Thymus (tissue), 11 donors: ENCODE measurements around the gene ZCCHC24. TPM values are rescaled to one million over a fixed set of nuclear protein-coding genes. Genes with fewer than 3 reads are reported as not detected.

Experiments used
- DNase-seq, 9 donors: peaks; one replicate each; pipeline ENCODE4 v3.0.0-alpha.2; 2013; ENCODE audit warnings: low spot score in 9 of 9, low read depth in 6 of 9, missing footprints in 1 of 9
- H3K27ac ChIP-seq, 2 donors: one replicate each; pipeline ENCODE4 v1.5.1; 2013; ENCODE audit warnings: control low read depth in 1 of 2, low read depth in 1 of 2, low read length in 1 of 2, mild to moderate bottlenecking in 1 of 2, moderate library complexity in 1 of 2
- H3K27me3 ChIP-seq, 2 donors: one replicate each; pipeline ENCODE4 v1.5.1; 2013; ENCODE audit warnings: low read length in 1 of 2; ENCODE audit not compliant: control insufficient read depth in 2 of 2, insufficient read depth in 1 of 2
- H3K36me3 ChIP-seq, 2 donors: one replicate each; pipeline ENCODE4 v1.5.1; 2013; ENCODE audit warnings: low read length in 1 of 2, mild to moderate bottlenecking in 1 of 2, moderate library complexity in 1 of 2; ENCODE audit not compliant: control insufficient read depth in 2 of 2, insufficient read depth in 2 of 2
- H3K4me1 ChIP-seq, 2 donors: one replicate each; pipeline ENCODE4 v1.5.1; 2013; ENCODE audit warnings: low read length in 2 of 2; ENCODE audit not compliant: control insufficient read depth in 2 of 2, insufficient read depth in 2 of 2
- H3K4me3 ChIP-seq, 2 donors: one replicate each; pipeline ENCODE4 v1.5.1; 2013; ENCODE audit warnings: low read length in 2 of 2, control low read depth in 1 of 2, mild to moderate bottlenecking in 1 of 2
- H3K9me3 ChIP-seq, 2 donors: one replicate each; pipeline ENCODE4 v1.5.1; 2013; ENCODE audit warnings: low read length in 1 of 2, mild to moderate bottlenecking in 1 of 2; ENCODE audit not compliant: control insufficient read depth in 2 of 2, insufficient read depth in 1 of 2
- WGBS: extraction: QIAGEN DNeasy Blood & Tissue Kit; methylation state at CpG from one replicate; pipeline ENCODE4 v1.1.7; 2013; 5-methylcytosine and 5-hydroxymethylcytosine counted together
- polyA plus RNA-seq: library from polyadenylated mRNA; stranded (reverse); fragments of 200-250 nt; gene quantifications from one replicate; pipeline ENCODE4 v1.2.3, GENCODE V29; 2013
- total RNA-seq: library from RNA; stranded (reverse); fragments of 120-200 nt; gene quantifications from one replicate; pipeline ENCODE4 v1.2.4, GENCODE V29; 2013
- donor health status: healthy.

The ZCCHC24 gene
- total and polyA plus RNA-seq, 2 donors = 1.2 to 5.4 TPM

DNA sequence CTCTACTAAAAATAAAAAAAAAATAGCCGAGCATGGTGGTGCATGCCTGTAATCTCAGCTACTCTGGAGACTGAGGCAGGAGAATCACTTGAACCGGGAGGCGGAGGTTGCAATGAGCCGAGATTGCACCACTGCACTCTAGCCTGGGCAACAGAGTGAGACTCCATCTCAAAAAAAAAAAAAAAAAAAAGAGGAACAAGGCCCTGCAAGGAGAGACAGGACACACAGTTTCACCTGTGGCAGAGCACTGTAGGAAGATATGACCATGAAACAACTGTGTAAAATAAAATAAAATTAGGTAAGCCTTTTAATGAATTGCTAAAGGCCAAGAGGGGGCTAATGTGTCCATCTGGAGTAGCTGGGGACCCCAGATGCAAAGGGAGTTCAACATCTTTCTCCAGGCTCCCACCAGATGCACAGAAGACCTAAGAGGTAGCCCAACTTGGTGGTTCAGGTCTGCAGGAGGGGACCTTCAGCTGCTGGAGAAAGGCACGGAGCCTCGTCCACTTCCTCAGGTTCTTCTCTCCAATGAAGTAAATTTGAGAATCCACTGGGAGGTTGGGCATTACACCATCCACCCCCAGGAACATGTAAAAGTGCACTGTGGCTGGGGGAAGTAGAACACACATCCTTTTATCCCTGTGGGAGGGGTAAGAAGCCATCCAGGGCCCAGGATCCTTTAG, 85.5 kb downstream of the ZCCHC24 start:
- no peak for DNase-seq
- Histone ChIP-seq H3K9me3 (no peaks in the 10 kb centered on the region), H3K27ac (no peak overlapping the region), H3K36me3 (peaks cover 9 to 16% of the 10 kb centered on the region in 2 donors), H3K4me1 (peaks cover 0 to 4% of the 10 kb centered on the region in 2 donors), H3K4me3 (no peak overlapping the region), H3K27me3 (no peaks in the 10 kb centered on the region)
- 96% methylated on average over 6 of the region's 6 CpGs for WGBS

DNA sequence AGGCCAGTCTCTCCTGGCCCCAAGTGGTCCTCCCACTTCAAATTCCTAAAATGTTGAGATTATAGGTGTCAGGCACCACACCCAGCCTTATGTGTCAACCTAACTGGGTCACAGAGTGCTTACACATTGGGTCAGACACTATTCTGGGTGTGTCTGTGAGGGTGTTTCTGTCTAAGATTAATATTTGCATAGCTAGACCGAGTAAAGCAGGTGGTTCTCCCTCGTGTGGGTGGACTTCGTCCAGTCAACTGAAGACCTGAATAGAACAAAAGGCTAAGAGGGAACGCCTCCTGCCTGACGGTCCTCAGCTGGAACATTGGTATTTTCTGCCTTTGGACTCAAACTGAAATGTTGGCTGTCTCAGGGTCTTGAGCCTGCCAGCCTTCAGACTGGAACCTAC, 86.6 kb downstream of the ZCCHC24 start:
- Histone ChIP-seq H3K36me3 (peaks cover 20 to 27% of the 10 kb centered on the region in 2 donors), H3K9me3 (no peaks in the 10 kb centered on the region), H3K4me3 (no peak overlapping the region), H3K27me3 (no peaks in the 10 kb centered on the region), H3K27ac (no peak overlapping the region), H3K4me1 (peaks cover 0 to 6% of the 10 kb centered on the region in 2 donors)
- no peak for DNase-seq
- WGBS = 96% methylated on average over 5 of the region's 5 CpGs

DNA sequence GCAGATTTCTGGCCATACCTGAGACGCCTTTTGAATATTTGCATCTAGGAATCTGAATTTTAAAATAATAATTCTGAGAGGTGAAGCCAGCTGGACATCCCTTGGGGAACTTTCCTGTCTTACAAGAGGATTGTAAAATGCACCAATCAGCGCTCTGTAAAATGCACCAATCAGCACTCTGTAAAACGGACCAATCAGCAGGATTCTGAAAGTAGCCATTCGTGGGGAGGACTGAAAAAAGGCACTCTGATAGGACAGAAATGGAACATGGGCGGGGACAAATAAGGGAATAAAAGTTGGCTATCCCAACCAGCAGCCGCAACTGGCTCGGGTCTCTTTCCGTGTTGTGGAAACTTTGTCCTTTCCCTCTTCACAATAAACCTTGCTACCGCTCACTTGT, 88.2 kb downstream of the ZCCHC24 start:
- Histone ChIP-seq H3K4me1 (peaks cover 0 to 8% of the 10 kb centered on the region in 2 donors), H3K4me3 (no peak overlapping the region), H3K36me3 (peaks cover 37 to 44% of the 10 kb centered on the region in 2 donors), H3K27me3 (no peaks in the 10 kb centered on the region), H3K9me3 (no peaks in the 10 kb centered on the region), H3K27ac (no peak overlapping the region)
- WGBS = 98% methylated on average over 9 of the region's 9 CpGs
- DNase-seq = no peak

DNA sequence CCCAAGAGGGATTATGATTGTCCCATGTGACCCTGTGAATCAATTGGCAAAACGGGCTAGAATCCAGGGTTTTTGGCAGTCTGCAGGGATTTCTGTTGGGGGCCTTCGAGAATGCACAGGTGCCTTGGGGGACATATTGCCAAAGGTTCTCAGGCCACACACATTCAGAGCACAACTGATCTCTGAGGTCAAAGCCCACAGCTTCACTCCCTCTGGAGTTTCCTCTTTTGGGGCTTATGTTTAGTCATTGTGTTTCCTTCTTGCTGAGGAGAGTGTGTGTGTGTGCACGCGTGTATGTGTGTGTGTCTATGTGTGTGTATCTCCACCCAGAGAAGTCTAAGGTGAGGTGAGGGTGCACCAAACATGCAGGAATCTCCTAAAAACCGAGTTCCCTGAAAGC, 89.3 kb downstream of the ZCCHC24 start:
- no peak for DNase-seq
- Histone ChIP-seq H3K27ac (no peak overlapping the region), H3K9me3 (no peaks in the 10 kb centered on the region), H3K4me3 (no peak overlapping the region), H3K36me3 (peaks cover 47 to 53% of the 10 kb centered on the region in 2 donors), H3K4me1 (peaks cover 0 to 8% of the 10 kb centered on the region in 2 donors), H3K27me3 (no peaks in the 10 kb centered on the region)
- 43% methylated on average over 5 of the region's 5 CpGs for WGBS

DNA sequence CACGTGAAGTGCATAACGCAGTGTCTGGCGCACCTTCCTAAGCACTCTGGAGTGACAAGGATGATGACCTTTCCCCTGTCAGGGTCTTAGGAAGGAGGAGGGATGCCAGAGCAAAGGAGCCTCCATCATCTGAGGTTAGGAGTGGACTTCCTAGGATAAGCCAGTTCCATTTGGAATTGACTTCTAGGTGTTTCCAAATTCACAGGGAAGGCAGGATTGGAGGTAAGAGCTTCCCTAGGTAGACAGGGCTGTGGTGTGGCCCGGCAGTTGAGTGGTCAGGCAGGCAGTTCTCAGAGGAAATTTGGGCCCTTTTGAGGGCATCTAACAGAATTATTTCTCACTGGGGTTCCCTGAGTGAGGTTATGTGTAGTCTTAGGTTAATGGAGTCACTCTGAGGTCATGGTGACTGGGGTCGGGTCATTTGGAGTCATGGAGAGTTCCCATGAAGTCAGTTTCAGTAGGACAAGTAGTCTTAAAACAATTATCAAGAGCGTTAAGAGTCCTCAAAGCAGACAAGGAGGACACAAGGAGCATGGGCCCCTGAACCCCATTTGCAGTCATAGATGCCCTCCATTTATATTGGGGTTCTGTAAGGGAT, 89.9 kb downstream of the ZCCHC24 start:
- Histone ChIP-seq H3K27me3 (no peaks in the 10 kb centered on the region), H3K4me1 (peaks cover 0 to 8% of the 10 kb centered on the region in 2 donors), H3K27ac (no peak overlapping the region), H3K9me3 (no peaks in the 10 kb centered on the region), H3K36me3 (peaks cover 52 to 57% of the 10 kb centered on the region in 2 donors), H3K4me3 (no peak overlapping the region)
- 90% methylated on average over 6 of the region's 6 CpGs for WGBS
- DNase-seq = no peak

DNA sequence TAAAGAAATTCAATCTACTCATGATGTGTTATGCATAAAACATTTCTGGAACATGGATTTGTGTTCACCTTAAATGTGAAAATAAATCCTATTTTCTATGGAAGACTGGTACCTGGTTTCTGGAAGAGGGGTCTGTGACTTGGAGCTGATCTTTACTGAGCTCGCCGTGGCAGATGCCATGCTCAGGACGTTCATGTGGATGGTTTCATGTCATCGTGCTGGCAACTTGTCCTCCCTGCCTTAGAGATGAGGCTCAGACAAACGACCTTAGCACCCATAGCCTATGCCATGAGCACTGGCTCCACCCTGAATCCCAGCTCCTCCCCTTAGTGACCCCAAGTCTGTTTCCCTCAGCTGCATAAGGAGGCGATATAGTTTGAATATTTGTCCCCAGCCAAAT, 90.8 kb downstream of the ZCCHC24 start:
- no peak overlapping the region for H3K27ac ChIP-seq
- peaks cover 61 to 64% of the 10 kb centered on the region in 2 donors for H3K36me3 ChIP-seq
- no peak overlapping the region for H3K4me3 ChIP-seq
- no peaks in the 10 kb centered on the region for H3K27me3 ChIP-seq
- peaks cover 0 to 10% of the 10 kb centered on the region in 2 donors for H3K4me1 ChIP-seq
- no peak for DNase-seq
- no peaks in the 10 kb centered on the region for H3K9me3 ChIP-seq
- WGBS = 96% methylated on average over 6 of the region's 6 CpGs

DNA sequence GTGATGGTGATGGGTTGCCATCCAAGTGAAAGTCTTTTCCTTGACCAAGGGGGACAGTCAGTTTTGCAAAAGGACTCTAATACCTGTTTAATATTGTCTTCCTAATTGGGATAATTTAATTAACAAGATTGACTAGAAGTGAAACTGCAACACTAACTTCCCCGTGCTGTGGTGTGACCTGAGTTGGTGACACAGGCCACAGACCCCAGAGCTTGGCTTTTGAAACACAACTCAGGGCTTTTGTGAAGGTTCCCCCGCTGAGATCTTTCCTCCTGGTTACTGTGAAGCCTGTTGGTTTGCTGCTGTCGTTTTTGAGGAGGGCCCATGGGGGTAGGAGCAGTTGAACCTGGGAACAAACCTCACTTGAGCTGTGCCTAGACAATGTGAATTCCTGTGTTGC, 91.3 kb downstream of the ZCCHC24 start:
- Histone ChIP-seq H3K9me3 (peaks cover 0 to under 1% of the 10 kb centered on the region in 2 donors), H3K4me3 (no peak overlapping the region), H3K4me1 (peaks cover 0 to 15% of the 10 kb centered on the region in 2 donors), H3K27ac (no peak overlapping the region), H3K27me3 (no peaks in the 10 kb centered on the region), H3K36me3 (peaks cover 66 to 68% of the 10 kb centered on the region in 2 donors)
- 12% methylated on average over 3 of the region's 3 CpGs for WGBS
- DNase-seq = no peak

DNA sequence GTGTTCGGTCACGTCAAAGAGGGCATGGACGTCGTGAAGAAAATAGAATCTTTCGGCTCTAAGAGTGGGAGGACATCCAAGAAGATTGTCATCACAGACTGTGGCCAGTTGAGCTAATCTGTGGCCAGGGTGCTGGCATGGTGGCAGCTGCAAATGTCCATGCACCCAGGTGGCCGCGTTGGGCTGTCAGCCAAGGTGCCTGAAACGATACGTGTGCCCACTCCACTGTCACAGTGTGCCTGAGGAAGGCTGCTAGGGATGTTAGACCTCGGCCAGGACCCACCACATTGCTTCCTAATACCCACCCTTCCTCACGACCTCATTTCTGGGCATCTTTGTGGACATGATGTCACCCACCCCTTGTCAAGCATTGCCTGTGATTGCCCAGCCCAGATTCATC, 91.7 kb downstream of the ZCCHC24 start:
- no peak overlapping the region for H3K4me3 ChIP-seq
- WGBS = 96% methylated on average over 11 of the region's 11 CpGs
- peaks cover 0 to 5% of the 10 kb centered on the region in 2 donors for H3K9me3 ChIP-seq
- DNase-seq = no peak
- H3K4me1 ChIP-seq = peaks cover under 1 to 19% of the 10 kb centered on the region in 2 donors
- peaks cover 66 to 70% of the 10 kb centered on the region in 2 donors for H3K36me3 ChIP-seq
- H3K27me3 ChIP-seq = no peaks in the 10 kb centered on the region
- H3K27ac ChIP-seq = no peak overlapping the region

DNA sequence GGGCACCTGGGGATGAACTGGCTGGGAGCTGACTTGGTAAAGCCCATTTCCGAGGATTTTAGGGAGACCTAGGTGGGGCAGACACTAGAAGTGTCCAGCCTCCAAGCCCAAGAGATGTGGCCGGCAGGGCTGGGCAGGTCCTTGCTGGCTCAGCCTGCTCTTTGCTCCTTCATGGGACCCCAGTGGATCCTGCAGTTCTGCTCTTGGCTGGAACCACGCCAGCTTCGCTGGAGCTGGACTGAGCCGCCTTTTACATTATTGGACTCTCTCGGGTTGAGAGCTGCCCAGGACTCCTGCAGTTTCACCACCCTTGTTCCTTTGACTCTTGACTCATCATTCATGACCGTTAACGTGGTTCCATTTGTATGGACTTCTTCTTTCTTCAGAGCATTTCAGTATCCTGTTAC, 92.4 kb downstream of the ZCCHC24 start:
- peaks cover 0 to 9% of the 10 kb centered on the region in 2 donors for H3K9me3 ChIP-seq
- no peak overlapping the region for H3K27ac ChIP-seq
- WGBS = 95% methylated on average over 8 of the region's 8 CpGs
- H3K4me3 ChIP-seq = no peak overlapping the region
- no peaks in the 10 kb centered on the region for H3K27me3 ChIP-seq
- H3K4me1 ChIP-seq = peaks cover 5 to 26% of the 10 kb centered on the region in 2 donors
- peaks cover 66 to 72% of the 10 kb centered on the region in 2 donors for H3K36me3 ChIP-seq
- DNase-seq = no peak
